RWPE2 (cell line): ENCODE data around the gene TSSK6.

ENCODE experiments used
- ATAC-seq: fragments of 200-7000 bp; cut with Tn5 transposase; 3 replicates; pipeline ENCODE4 v1.9.1; 2021; ENCODE audit warnings: low read depth
- DNase-seq: peaks from one replicate; pipeline ENCODE4 v3.0.0-alpha.2; 2020; ENCODE audit warnings: low spot score
- H3K27ac ChIP-seq: fragments of 450-650 bp; 2 replicates; pipeline ENCODE4 v1.5.1; 2017; ENCODE audit warnings: mild to moderate bottlenecking; ENCODE audit not compliant: poor library complexity, severe bottlenecking
- H3K27me3 ChIP-seq: fragments of 250-450 bp; sonication (Bioruptor Pico); 2 replicates; pipeline ENCODE4 v1.5.1; 2021; ENCODE audit warnings: mild to moderate bottlenecking, moderate library complexity; ENCODE audit not compliant: insufficient read depth, poor library complexity, severe bottlenecking
- H3K36me3 ChIP-seq: fragments of 250-450 bp; sonication (Bioruptor Pico); 2 replicates; pipeline ENCODE4 v1.5.1; 2020; ENCODE audit warnings: low read depth, mild to moderate bottlenecking, moderate library complexity
- H3K4me1 ChIP-seq: fragments of 250-450 bp; sonication (Bioruptor Pico); 2 replicates; pipeline ENCODE4 v1.5.1; 2021; ENCODE audit warnings: mild to moderate bottlenecking, moderate library complexity; ENCODE audit not compliant: insufficient read depth, poor library complexity, severe bottlenecking
- H3K4me3 ChIP-seq: fragments of 250-450 bp; sonication (Bioruptor Pico); 2 replicates; pipeline ENCODE4 v1.5.1; 2021; ENCODE audit warnings: mild to moderate bottlenecking, moderate library complexity; ENCODE audit not compliant: severe bottlenecking
- H3K9me3 ChIP-seq: fragments of 250-450 bp; sonication (Bioruptor Pico); 2 replicates; pipeline ENCODE4 v1.5.1; 2021; ENCODE audit warnings: mild to moderate bottlenecking, moderate library complexity; ENCODE audit not compliant: severe bottlenecking
- TF ChIP-seq, protein P1 (sequence below): fragments of 450-650 bp; IDR thresholded peaks from one replicate; pipeline ENCODE4 v1.5.1; 2017; ENCODE audit warnings: mild to moderate bottlenecking, moderate library complexity; ENCODE audit not compliant: poor library complexity, severe bottlenecking

Gene TSSK6

DNA sequence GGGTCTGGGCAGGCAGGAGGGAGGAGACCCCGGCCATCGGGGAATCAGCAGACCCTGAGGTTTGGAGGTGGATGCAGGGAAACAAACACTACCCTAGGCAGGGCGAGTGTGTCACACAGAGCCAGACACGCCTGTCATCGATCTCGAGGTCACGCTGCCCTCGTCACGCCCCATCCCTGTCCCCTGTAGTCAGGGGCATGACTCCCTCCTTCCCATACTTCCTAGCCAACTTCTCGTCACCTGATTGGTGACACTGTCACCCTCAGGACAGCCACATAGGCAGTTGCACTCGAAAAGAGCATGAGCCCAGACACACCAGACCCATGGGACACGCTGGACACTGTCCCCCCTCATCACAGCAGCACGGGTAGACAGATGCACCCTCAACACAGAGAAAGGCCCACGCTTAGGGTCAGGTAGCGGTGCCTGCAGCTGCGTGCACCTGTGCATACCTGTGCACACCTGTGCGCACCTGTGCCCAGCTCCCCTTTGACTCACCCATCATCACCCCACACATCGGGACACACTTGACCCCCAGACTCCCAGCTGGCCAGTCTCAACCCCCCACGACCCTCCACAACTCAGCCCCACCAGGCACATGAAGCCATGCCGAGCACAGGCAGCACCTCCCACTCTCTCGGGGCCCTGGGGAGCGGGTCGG lies 34.6 kb upstream of the TSSK6 start:
- DNase-seq, result no peak
- H3K36me3 ChIP-seq, result no peaks in the 10 kb centered on the region
- no peaks in the 10 kb centered on the region for H3K4me1 ChIP-seq
- H3K27ac ChIP-seq, result no peak overlapping the region
- no peaks in the 10 kb centered on the region for H3K9me3 ChIP-seq
- no peak for ATAC-seq
- no peaks in the 10 kb centered on the region for H3K27me3 ChIP-seq
- H3K4me3 ChIP-seq, result no peak overlapping the region
- TF ChIP-seq, protein P1, sequence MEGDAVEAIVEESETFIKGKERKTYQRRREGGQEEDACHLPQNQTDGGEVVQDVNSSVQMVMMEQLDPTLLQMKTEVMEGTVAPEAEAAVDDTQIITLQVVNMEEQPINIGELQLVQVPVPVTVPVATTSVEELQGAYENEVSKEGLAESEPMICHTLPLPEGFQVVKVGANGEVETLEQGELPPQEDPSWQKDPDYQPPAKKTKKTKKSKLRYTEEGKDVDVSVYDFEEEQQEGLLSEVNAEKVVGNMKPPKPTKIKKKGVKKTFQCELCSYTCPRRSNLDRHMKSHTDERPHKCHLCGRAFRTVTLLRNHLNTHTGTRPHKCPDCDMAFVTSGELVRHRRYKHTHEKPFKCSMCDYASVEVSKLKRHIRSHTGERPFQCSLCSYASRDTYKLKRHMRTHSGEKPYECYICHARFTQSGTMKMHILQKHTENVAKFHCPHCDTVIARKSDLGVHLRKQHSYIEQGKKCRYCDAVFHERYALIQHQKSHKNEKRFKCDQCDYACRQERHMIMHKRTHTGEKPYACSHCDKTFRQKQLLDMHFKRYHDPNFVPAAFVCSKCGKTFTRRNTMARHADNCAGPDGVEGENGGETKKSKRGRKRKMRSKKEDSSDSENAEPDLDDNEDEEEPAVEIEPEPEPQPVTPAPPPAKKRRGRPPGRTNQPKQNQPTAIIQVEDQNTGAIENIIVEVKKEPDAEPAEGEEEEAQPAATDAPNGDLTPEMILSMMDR, result no peak

DNA sequence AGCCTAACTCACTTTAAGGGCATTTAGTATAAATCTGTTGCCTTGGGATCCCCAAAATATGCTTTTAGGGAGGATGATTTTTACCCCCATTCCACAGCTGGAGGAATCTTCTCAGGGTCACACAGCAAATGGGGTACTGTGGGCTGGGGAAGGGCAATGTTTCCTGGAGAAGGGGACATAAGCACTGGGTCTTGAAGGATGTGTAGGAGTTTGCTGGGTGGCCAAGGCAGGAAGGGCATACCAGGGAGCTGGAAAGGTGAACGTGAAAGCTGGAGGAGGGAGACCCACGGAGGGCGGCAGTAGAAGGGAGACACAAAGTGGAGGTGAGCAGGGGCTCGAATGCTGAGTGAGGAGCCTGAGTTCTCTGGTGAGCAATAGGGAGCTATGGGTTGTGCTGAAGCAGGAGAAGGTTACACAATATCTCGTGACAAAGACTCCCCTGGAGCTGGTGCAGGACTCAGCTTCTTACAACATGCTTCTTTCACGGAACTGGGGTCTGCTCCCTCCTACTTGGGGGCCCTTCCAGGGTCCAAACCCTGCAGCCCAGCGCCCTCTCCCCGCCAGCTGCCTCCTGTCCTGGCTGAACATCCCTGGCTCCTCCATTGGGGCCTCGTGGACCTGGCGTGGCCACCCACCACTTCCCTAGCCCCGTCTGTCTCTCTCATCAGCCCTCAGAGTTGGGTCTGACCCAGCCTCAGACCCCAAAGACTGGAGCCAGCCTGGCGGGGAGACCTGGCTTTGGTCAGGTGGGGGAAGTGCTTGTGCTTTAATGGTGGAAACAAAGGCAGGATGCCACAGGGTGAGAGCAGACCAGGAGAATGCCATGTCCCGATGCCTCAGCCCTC lies 33.8 kb upstream of the TSSK6 start:
- Histone ChIP-seq H3K9me3 (no peaks in the 10 kb centered on the region), H3K4me1 (no peaks in the 10 kb centered on the region), H3K27ac (no peak overlapping the region), H3K36me3 (no peaks in the 10 kb centered on the region), H3K4me3 (no peak overlapping the region), H3K27me3 (no peaks in the 10 kb centered on the region)
- no peak for ATAC-seq
- DNase-seq, result no peak
- TF ChIP-seq, protein P1, result no peak

DNA sequence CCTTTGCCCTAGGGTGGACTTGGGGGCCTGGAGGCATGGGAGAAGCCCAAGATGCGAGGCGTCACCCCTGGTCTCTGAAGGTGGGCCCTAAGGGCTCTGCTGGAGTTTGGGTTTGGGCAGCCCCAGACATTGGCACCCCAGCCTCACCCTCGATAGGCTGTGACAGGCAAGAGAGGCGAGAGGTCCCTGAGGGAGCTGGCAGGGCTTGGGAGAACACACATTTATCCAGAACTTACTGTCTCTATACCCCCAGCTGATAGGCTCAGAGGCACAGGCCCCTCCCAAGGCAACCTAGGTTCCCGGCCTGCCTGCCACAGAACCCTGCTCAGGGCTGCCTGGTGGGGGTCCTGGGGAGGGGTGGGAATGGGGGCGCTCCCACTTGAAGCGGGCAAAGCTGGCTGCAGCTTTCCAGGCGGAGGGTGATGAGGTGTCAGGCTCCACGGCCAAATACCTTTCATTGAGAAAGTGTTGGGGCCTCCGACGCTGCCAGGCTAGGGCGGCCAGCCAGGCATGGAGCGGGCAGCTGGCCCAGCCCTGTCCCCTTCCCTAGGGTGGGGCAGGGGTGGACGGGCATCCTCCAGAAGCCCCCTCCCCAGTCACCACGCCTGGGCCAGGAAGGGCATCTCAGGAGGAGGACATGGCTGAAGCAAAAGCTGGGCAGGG lies 32.5 kb upstream of the TSSK6 start:
- no peaks in the 10 kb centered on the region for H3K27me3 ChIP-seq
- no peak overlapping the region for H3K27ac ChIP-seq
- no peaks in the 10 kb centered on the region for H3K36me3 ChIP-seq
- H3K4me1 ChIP-seq, result no peaks in the 10 kb centered on the region
- H3K4me3 ChIP-seq, result no peak overlapping the region
- TF ChIP-seq, protein P1, result no peak
- ATAC-seq, result no peak
- no peak for DNase-seq
- no peaks in the 10 kb centered on the region for H3K9me3 ChIP-seq

DNA sequence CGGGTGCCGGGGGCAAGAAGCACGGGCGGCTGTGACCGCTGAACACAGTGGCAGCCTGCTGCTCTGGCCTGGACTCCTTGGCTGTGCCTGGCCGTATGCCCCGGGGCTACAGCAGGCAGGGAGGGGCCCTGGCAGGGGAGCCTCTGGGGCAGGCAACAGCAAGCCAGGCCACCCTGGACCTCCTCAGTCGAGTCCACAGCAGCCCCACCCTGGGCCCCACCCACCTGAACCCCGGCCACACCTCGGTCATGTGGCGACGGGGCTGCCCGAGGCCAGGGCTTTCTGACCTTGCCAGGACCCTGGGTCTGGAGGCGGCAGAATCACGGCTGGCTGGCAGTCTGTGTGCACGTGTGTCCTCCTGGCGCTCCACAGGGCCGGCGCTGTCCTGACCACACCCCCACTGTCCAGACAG lies 31.4 kb upstream of the TSSK6 start:
- H3K36me3 ChIP-seq, result no peaks in the 10 kb centered on the region
- TF ChIP-seq, protein P1, result no peak
- no peaks in the 10 kb centered on the region for H3K9me3 ChIP-seq
- no peak overlapping the region for H3K27ac ChIP-seq
- no peak overlapping the region for H3K4me3 ChIP-seq
- no peaks in the 10 kb centered on the region for H3K27me3 ChIP-seq
- no peaks in the 10 kb centered on the region for H3K4me1 ChIP-seq
- ATAC-seq, result peak; percentile 15; the same call in 2 of the 3 replicates
- DNase-seq, result no peak
